Stimulated activated CD4-positive, alpha-beta T cell treated with anti-CD3 and anti-CD28 coated beads, Interleukin-12 subunit alpha, Interleukin-12 subunit beta, amount 100 ng/mL, for 24 hours (primary cell): Measurements from ENCODE around the gene SHKBP1.

Source experiments
- DNase-seq, 2 experiments: peaks; one replicate each; pipeline ENCODE4 v3.0.0-alpha.2; 2020; ENCODE audit warnings: low read depth in 2 of 2

SHKBP1 gene

GRCh38 chr19:40601134-40601974 is 24.7 kb downstream of the SHKBP1 start, which contains the start of gene LTBP4:
Gene LTBP4 (plus strand): TSS chr19:40601369. CDS start chr19:40601388, 19 bp downstream.
- no peak for DNase-seq

- no peak for DNase-seq
Measured at GRCh38 chr19:40603071-40603388, 26.4 kb downstream of the SHKBP1 start.

- DNase-seq = peak; percentile 87 to 98
Measured at GRCh38 chr19:40603389-40604170, 26.9 kb downstream of the SHKBP1 start.

- no peak for DNase-seq
Measured at GRCh38 chr19:40604171-40604646, 27.5 kb downstream of the SHKBP1 start.

- no peak for DNase-seq
Measured at GRCh38 chr19:40604647-40605215, 28.1 kb downstream of the SHKBP1 start.

- peak; percentile 50 to 70 for DNase-seq
Measured at GRCh38 chr19:40605216-40605971, 28.7 kb downstream of the SHKBP1 start.

- no peak for DNase-seq
Measured at GRCh38 chr19:40607311-40608239, 30.9 kb downstream of the SHKBP1 start.

- no peak for DNase-seq
Measured at GRCh38 chr19:40608240-40608621, 31.6 kb downstream of the SHKBP1 start.

GRCh38 chr19:40608957-40609356 is 32.3 kb downstream of the SHKBP1 start:
- DNase-seq = no peak

GRCh38 chr19:40609561-40610395 is 33.1 kb downstream of the SHKBP1 start:
- peak; percentile 86 to 96 for DNase-seq

GRCh38 chr19:40610396-40611064 is 33.9 kb downstream of the SHKBP1 start:
- peak in 1 of 2 experiments; percentile 39 for DNase-seq

- no peak for DNase-seq
Measured at GRCh38 chr19:40611096-40611495, 34.4 kb downstream of the SHKBP1 start.

- no peak for DNase-seq
Measured at GRCh38 chr19:40611900-40612698, 35.4 kb downstream of the SHKBP1 start.

GRCh38 chr19:40612831-40613689 is 36.4 kb downstream of the SHKBP1 start:
- DNase-seq = peak; percentile 63 to 86

- peak; percentile 75 to 86 for DNase-seq
Measured at GRCh38 chr19:40613690-40614621, 37.3 kb downstream of the SHKBP1 start.
